GM19035 (cell line): Measurements from ENCODE around the gene SMC4.
"Not testable (repeated sequence)": the region's sequence is repeated elsewhere in the genome, so short reads cannot be mapped to it uniquely, and the experiment has no call there.

Source experiments
- ATAC-seq: cut with Tn5 transposase; IDR thresholded peaks from one replicate; pipeline ENCODE4 v1.9.1; 2021; ENCODE audit not compliant: unreplicated experiment

Gene SMC4

DNA sequence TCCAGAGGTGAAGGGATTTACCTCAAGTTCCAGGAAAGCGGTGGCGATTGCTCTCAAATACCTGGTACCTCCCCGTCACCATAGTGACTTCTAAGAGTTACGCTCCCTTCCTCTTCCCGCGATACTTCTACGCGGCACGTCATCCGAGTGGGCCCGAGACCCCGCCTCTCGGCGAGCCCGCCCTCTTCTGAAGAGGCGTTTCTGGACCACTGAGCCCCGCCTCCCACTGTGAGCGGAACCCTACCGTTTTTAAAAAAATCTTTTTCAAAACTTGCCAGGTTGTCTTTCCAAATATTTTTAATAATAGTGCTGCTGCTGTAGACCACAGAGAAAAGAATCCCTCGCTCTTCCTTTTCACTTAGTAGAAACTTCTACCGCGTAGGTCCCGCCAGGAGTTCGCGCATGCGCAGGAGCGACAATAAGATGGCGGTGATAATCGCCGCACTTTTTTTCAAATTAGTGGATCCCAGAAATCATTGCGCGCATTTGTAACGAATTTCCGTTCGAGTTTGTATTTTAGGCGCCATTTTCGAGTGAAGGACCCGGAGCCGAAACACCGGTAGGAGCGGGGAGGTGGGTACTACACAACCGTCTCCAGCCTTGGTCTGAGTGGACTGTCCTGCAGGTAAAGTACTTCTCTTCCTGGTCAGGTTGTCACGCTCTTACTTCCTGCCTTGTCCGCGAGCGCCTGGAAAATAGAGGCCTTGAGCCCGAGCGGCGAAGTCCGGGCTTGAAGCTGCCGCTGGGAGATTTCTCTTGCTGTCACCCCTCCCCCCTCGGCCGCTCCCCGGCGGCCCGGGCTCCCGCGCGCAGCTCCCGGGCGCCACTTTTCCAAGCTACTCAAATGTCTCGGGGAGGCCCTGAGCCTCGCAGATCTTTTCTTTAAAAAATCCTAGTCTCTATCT lies at the start of gene SMC4, which contains the start of gene IFT80:
TSS of gene SMC4 (plus strand) at position 526 of the 905 bp plus-strand sequence. CDS start 1,177 bp downstream, outside the sequence.
TSS of gene IFT80 (minus strand) at position 101 of the 905 bp plus-strand sequence. CDS start 14,625 bp downstream, outside the sequence.
- ATAC-seq, result peak; percentile 94

DNA sequence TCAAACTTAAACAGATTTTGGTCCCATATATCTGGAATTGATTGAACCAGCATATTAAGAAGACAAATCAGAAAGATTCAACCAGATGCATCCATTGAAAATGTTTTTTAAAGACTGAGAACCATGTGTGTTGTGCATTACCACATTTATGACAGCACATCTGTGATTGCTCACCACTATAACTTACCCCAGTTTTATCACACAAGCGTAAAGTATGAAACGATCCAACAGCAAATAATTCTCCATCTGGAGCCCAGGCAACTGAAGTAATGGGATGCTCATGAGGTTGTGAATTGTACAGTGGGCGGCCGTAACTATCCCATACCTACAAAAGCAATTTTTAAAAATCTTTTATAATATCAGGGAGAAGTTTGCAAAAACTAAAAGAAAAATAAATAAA lies 43.6 kb upstream of the SMC4 start:
- ATAC-seq, result no peak

DNA sequence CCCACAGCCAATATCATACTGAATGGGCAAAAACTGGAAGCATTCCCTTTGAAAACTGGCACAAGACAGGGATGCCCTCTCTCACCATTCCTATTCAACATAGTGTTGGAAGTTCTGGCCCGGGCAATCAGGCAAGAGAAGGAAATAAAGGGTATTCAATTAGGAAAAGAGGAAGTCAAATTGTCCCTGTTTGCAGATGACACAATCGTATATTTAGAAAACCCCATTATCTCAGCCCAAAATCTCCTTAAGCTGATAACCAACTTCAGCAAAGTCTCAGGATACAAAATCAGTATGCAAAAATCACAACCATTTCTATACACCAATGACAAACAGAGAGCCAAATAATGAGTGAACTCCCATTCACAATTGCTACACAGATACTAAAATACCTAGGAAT lies 36.6 kb upstream of the SMC4 start:
- ATAC-seq, result not testable (repeated sequence)

DNA sequence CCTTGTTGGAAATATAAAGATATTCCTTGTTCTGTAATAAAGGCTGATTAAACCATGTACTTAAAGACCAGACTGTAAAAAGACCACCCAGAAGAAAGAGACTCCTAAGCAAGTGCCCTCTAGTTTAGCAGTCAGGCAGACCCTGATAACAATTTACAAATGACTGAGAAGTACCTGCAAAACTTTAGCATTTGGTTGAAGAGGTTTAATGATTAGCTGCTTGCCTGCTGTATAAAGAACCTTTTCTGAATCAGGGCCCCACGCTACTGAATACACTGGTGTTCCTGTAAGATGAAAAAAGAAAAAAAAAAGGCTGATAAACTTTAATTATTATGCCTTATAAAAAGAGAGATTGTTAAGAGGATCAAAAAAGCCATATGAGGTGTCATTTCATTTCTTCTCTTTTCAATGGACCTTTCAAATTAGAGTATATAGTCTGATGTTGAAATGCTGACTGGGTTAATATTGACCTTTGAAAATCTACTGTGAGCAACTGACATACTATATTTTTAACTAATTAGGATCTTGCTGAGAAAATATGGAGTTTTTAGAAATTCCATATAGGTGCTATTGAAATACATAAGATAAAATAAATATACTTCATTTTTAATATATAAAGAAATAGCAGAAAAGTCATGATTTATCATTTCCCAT lies 33.5 kb upstream of the SMC4 start:
- ATAC-seq, result no peak

DNA sequence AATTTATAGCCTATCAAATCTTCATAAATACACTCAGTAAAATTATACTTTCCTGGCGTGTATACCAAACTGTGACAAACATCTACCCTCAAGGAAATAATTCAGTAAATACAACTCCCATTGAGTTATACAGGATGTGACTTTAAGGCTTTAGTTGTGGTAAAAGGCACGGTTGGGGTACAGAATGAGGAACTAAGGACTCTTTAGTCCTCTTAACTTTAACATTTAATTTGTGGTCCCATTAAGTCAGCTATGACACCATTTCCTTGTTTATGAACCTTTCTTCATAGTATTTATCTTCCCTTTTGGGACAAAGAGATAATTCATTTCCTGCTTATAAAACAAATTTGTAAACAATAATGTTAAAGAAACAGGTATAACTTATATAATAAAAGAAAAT lies 30.6 kb upstream of the SMC4 start:
- ATAC-seq, result no peak

DNA sequence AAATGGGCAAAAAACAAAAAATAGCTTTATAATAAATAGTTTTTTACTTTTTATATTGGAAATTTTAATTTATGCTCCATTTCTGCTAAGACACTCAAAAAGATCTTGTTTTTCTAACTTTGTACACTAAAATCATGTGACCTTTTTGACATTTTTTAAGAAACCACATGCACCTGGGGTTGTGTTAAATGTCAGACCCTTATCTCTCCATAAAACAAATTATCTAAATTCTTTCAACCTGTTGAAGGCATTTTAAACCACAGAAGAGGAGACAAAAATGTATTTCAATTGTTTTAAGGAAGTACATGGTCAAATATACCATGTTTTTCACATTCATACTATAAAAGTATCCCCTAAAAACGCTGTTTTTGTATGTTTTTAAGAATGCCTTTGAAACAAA lies 29.7 kb upstream of the SMC4 start:
- no peak for ATAC-seq

DNA sequence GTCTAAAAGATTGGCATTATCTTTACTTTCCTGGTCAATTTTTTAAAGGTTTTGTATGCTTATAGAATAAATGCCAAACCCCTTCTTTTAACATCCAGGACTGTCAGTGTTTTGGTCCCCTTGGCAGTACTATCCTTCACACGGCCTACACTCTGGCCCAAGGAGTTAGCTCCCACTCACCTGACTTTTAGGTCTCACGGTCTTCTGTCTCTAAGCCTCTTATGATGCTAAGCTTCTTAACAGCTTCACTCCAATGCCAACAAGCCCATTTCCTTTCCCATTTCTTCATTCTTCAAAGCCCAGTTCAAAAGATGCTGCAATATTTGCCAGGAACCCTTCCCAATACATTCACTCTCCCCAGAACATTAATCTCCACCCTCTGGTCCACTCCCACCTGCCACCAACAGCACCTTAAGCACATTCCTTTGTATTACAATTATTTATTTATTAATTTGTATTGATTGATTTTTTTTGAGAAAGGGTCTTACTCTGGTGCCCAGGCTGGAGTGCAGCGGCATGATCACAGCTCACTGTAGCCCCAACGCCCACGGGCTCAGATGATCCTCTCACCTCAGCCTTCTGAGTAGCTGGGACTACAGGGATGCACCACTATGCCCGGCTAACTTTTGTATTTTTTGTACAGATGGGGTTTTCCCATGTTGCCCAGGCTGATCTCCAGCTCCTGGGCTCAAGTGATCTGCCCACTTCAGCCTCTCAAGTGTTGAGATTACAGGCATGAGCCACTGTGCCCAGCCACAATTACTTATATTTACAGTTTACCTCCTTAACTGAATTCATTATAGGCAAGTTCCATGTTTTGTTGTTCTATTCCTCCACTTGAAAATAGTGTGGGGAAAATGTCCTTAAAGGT lies 28.2 kb upstream of the SMC4 start:
- ATAC-seq, result no peak

DNA sequence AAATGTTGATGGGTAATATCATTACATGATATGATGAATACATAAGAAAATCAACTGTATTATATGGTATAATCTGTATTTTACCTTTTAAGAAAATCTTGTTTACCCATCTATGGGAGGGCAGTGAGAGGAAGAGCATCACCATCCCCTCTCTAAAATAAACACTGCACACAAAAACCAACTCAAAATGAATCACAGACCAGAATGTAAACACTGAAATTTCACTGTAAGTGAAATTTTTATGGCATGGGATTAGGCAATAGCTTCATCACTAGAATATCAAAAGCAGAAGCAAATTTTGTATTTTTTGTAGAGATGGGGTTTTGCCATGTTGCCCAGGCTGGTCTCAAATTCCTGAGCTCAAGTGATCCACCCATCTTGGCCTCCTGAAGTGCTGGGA lies 26.7 kb upstream of the SMC4 start:
- ATAC-seq, result no peak

DNA sequence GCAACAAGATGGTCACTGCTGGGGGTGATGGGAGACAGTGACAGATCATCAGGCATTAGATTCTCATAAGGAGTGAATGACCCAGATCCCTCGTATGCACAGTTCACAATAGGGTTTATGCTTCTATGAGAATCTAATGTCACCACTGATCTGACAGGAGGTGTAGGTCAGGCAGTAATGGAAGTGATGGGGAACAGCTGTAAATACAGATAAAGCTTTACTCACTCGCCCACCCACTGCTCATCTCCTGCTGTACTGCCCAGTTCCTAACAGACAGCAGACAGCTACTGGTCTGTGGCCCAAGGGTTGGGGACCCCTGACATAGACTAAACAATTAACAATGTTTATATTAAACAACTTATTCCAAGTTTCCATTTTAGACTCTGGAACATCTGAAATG lies 25.8 kb upstream of the SMC4 start:
- ATAC-seq, result no peak

DNA sequence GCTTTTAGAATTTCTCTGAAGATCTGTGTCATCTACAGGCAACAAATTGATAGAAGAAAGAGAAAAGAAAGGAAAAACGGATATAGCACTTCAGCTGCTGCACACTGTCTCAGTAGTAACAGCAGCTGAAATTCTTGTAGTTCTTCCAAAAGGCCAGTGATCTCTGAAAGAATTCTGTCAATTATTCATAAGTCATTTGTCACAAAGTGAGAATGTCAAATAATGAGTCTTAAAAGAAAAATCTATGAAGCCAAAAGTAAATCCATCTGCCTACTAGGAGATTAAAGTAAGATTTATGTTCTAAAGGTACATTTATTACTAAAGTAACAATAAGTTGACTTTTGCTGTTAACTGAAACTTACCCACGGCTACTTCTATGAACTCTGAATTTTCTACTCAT lies 25.0 kb upstream of the SMC4 start:
- ATAC-seq, result no peak

DNA sequence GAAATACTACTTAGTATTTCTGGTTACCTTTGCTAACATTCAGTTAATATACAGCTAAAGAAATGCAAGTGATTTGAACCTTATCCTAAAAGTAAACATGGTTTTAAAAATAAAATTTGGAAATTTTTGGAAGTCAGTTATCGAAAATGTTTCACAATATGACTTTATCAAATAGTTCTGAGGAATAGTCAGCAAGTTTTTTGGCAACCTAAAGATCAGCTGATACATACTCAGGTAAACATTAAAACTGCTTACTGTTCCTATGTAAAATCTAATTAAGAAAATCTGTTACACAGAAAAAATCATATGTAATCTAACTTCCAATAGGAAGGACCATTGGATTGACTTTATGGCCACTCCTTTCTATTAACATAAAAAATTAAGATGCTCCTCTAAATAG lies 24.5 kb upstream of the SMC4 start:
- ATAC-seq, result no peak

DNA sequence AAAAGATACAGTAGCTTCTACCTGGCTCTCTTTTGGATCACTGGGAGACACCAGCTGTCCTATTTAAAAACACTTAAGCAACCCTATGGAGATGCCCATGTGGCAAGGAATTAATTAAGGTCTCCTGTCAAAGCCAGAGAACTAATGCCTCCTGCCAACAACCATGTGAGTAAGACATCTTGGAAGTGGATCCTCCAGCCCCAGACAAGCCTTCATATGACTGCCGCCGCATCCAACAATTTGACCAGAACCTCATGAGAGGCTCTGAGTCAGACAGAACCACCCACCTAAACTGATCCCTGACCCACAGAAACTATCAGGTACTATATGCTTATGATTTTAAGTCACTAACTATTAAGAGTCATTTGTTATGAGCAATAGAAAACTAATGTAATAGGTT lies 22.8 kb upstream of the SMC4 start:
- ATAC-seq, result no peak

DNA sequence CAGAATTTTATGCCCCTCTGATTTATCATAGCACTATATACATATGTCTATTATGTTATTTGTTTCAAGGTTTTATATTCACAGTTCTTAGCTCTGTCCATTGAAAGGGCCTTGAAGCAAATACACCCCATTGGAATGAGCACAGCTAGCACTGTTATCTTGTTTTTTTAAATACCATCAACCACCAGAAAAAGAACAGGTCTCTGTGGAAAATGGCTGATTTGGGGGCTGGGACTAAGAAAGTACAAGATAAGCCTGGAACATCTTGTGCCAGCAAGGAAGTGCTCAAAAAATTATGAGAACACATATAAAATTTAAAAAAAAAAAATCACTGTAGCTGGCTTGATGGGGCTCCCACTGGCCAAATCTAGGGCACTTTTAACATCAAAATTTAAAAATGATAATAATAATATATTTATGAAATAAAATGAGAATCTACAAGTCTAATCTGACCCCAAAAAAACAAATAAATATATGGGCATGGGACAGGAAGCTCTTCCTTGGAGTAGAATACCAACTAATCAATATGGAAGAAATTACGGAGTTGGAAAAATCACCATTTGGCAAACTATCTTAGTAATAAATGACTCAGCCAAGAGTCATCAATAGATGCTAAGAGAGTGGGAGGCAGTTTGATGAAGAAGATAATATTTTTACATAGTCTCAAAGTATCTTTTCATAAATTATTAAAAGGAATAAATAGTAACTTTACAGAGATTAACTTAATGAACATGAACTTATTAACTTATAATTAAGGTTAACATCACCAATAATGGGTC lies 20.9 kb upstream of the SMC4 start:
- no peak for ATAC-seq

DNA sequence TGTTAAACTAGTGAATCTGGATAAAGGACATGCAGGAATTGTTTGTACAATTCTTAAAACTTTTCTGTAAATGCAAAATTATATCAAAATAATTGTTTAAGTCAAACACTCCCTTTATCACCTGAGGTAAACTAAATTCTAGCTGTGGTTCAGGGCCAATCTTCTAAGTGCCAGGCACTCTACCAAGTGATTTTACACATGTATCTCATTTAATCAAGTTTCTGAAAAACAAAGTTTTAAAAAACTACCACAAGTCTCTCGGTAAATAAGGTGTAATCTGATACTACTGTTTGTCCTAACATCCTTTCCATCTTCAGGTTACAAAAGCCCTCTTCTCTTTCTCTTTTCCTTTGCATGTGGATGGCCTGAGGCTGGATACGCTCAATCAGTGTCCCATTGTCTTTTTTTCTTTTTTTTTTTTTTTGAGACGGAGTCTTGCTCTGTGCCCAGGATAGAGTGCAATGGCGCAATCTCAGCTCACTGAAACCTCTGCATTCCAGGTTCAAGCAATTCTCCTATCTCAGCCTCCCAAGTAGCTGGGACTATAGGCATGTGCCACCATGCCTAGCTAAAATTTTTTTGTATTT lies 19.7 kb upstream of the SMC4 start:
- no peak for ATAC-seq

DNA sequence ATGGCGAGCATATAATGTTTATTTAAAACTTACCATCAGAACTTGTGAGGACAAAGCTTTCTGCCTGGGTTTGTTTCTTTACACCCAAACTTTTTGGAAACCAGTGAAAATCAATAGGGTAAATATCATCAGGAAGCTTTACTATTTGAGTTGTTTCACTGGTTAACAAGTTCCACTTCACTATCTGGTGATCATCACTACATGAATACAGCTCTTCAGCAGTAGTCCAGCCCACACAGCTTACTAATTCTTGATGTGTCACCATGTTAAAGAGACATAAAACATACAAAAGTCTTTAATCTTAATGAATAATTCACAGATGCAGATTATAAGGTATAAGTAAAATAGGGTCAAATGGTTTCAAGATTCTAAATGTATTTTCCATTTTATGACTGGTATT lies 18.0 kb upstream of the SMC4 start:
- no peak for ATAC-seq

DNA sequence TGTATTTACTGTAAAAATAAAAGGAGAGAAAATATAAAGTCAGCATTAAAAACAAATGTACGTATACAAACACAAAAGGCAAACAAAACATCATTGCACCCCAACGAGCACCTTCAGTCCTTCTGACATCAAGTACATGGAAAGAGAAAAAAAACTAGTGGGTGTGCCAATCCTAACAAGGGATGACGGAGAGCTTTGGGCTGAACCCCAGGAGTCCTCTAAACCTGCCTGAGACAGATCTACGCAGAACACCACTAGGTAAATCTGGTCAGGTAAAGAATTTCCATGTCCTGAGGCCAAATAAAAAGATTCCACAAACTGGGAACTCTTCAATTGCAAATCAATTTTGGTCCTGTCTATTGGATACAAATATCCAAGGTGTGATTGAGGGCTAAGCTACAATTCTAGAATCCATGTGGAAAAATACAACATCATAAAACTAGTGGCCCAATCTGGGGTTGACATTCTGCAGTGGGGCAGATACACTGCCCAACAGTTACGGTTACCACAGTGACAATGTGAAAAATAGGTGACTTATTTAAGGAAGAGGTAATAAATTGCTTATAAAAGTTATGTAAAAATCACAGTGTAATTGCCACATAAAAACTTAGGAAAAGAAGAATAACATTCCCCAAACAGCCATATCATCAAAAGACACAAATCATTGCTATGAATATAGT lies 14.7 kb upstream of the SMC4 start:
- no peak for ATAC-seq

DNA sequence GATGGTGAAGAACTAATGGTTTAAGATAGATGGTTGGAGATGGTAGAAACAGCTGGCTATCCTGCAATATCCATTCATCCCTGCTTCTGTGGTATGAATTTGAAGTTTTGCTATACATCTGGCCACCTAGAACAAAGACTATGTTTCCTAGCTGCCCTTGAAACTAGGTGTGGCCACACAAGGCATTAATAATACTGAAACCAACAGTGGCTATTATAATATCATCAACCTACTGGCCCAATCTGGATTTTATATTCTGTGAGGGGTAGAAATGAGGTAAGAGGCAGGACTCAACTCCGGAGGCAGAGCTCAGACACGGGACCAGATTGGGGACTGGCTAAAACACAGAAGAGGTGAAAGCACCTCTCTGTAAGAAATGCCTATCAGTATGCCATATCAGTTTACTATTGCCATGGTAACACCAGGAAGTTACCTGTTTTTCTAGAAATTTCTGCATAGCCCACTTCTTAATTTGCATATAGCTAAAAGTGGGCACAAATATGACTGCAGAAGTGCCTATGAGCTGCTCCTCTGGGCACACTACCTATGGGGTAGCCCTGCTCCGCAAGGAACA lies 8.8 kb upstream of the SMC4 start:
- ATAC-seq, result no peak

DNA sequence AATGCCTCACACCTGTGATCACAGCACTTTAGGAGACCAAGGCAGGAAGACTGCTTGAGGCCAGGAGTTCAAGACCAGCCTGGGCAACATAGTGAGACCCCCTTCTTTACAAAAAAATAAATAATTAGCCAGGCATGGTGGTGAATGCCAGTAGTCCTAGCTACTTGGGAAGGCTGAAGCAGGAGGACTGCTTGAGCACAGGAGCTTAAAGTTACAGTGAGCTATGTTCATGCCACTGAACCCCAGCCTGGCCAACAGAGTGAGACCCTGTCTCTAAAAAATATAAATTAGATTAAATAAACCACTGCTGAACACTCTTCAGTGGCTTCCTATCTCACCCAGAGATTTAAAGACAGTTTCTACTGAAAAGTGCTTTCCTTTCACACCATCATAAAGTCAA lies 6.7 kb upstream of the SMC4 start:
- no peak for ATAC-seq

DNA sequence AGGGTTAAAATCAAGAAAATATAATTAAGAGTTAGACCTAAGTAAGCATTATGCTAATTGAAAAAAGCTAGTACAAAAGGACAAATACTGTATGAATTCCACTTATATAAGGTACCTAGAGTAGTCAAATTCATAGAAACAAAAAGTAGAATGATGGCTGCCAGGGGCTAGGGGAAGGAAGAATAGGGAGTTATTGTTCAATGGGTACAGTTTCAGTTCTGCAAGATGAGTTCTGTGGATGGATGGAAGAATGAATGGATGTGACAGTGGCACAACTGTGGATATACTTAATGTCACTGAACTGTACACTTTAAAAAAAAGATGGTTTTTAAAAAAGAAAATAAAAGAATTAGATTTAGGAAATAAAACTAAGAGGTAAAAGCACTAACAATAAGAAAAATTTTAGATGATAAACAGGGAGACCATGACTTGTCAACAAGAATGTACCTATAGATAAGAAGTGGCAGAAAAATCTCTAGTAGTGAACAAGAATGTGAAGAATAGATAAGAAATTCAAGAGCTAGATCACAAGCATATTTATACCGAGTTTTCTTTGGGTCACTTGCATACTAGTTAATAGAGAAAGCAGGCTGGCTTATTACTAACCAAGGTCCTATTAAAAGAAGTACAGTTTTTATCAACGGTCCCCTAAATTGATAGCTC lies 6.0 kb upstream of the SMC4 start:
- ATAC-seq, result no peak
